Measurements from ENCODE around the gene GLMP.

- TF ChIP-seq CTCF (IDR thresholded peaks at IDR 0.05; ENCODE audit: insufficient read depth, low read depth, low read length) (no peak), EZH2 (IDR thresholded peaks at IDR 0.05; ENCODE audit: insufficient read depth, low read length) (no peak)
Observed at GRCh38 chr1:156293098-156293434, 2.4 kb downstream of the GLMP start.

All from astrocyte (in vitro differentiated cells and primary cell).